GM21526 (cell line): ENCODE results near the gene LRRC8B.

ENCODE experiments used
- ATAC-seq: cut with Tn5 transposase; IDR thresholded peaks from one replicate; pipeline ENCODE4 v1.9.1; 2021; ENCODE audit warnings: moderate library complexity; ENCODE audit not compliant: unreplicated experiment, low FRiP score

Gene LRRC8B

GRCh38 chr1:89605692-89606091 is 81.1 kb downstream of the LRRC8B start:
- no peak for ATAC-seq

GRCh38 chr1:89606227-89606980 is 81.8 kb downstream of the LRRC8B start:
- no peak for ATAC-seq

- no peak for ATAC-seq
Measured at GRCh38 chr1:89607156-89607555, 82.5 kb downstream of the LRRC8B start.

- ATAC-seq: no peak
Measured at GRCh38 chr1:89607586-89608318, 83.1 kb downstream of the LRRC8B start.

- no peak for ATAC-seq
Measured at GRCh38 chr1:89608319-89608983, 83.8 kb downstream of the LRRC8B start.

GRCh38 chr1:89608984-89609725 is 84.5 kb downstream of the LRRC8B start:
- no peak for ATAC-seq

- no peak for ATAC-seq
Measured at GRCh38 chr1:89609781-89610456, 85.3 kb downstream of the LRRC8B start.

GRCh38 chr1:89610457-89611011 is 85.9 kb downstream of the LRRC8B start:
- no peak for ATAC-seq

GRCh38 chr1:89611721-89612120 is 87.1 kb downstream of the LRRC8B start:
- peak; percentile 90 for ATAC-seq

GRCh38 chr1:89613928-89614327 is 89.3 kb downstream of the LRRC8B start:
- no peak for ATAC-seq

- no peak for ATAC-seq
Measured at GRCh38 chr1:89615676-89616598, 91.3 kb downstream of the LRRC8B start.

GRCh38 chr1:89616844-89617627 is 92.4 kb downstream of the LRRC8B start:
- ATAC-seq: no peak

GRCh38 chr1:89620664-89621063 is 96.0 kb downstream of the LRRC8B start:
- no peak for ATAC-seq

- no peak for ATAC-seq
Measured at GRCh38 chr1:89622895-89623294, 98.3 kb downstream of the LRRC8B start.

GRCh38 chr1:89624314-89624713 is 99.7 kb downstream of the LRRC8B start:
- ATAC-seq: no peak

- ATAC-seq: no peak
Measured at GRCh38 chr1:89624715-89625323, 100.2 kb downstream of the LRRC8B start.

GRCh38 chr1:89627596-89627962 is 103.0 kb downstream of the LRRC8B start:
- no peak for ATAC-seq

- no peak for ATAC-seq
Measured at GRCh38 chr1:89629146-89629545, 104.5 kb downstream of the LRRC8B start.
